GOT3 (cell line): Measurements from ENCODE around the gene PPM1F.
"Not testable (repeated sequence)": the region's sequence is repeated elsewhere in the genome, so short reads cannot be mapped to it uniquely, and the experiment has no call there.

Experiments used
- DNase-seq: peaks from one replicate; lab custom pipeline; 2025; ENCODE audit warnings: mixed read lengths; lab: John Stamatoyannopoulos, UW

The PPM1F gene

GRCh38 chr22:21889251-21889990 lies 63.2 kb downstream of the PPM1F start:
- no peak for DNase-seq

- no peak for DNase-seq
These were observed 64.8 kb downstream of the PPM1F start for GRCh38 chr22:21887841-21888240.

- not testable (repeated sequence) for DNase-seq
These were observed 68.7 kb downstream of the PPM1F start for GRCh38 chr22:21883930-21884329.

- not testable (repeated sequence) for DNase-seq
These were observed 69.8 kb downstream of the PPM1F start for GRCh38 chr22:21882754-21883333.

- no peak for DNase-seq
These were observed 70.6 kb downstream of the PPM1F start for GRCh38 chr22:21881841-21882753.

- no peak for DNase-seq
These were observed 76.0 kb downstream of the PPM1F start for GRCh38 chr22:21876486-21877176.

- DNase-seq, result not testable (repeated sequence)
These were observed 77.7 kb downstream of the PPM1F start for GRCh38 chr22:21874953-21875352.

- no peak for DNase-seq
These were observed 79.0 kb downstream of the PPM1F start for GRCh38 chr22:21873619-21874018.

GRCh38 chr22:21872741-21873140 lies 79.9 kb downstream of the PPM1F start:
- DNase-seq, result not testable (repeated sequence)
